Measurements from ENCODE around the gene CSNK2A3. TPM values are rescaled to one million over a fixed set of nuclear protein-coding genes. Genes with fewer than 3 reads are reported as not detected.

Gene CSNK2A3
- total RNA-seq, 2 donors from 2014 or later: 2.1 to 2.6 TPM

- DNase-seq (ENCODE audit: low spot score): peak; percentile 90
- intact Hi-C loops (cut with DNase I): no loop called here
Measured at GRCh38 chr11:11347592-11347991, 5.5 kb downstream of the CSNK2A3 start.

GRCh38 chr11:11346303-11346702 is 6.7 kb downstream of the CSNK2A3 start:
- DNase-seq (ENCODE audit: low spot score): no peak
- intact Hi-C loops (cut with DNase I): no loop called here

- intact Hi-C loops (cut with DNase I): no loop called here
Measured at GRCh38 chr11:11345099-11345498, 8.0 kb downstream of the CSNK2A3 start.

GRCh38 chr11:11344045-11344444 is 9.0 kb downstream of the CSNK2A3 start:
- intact Hi-C loops (cut with DNase I): no loop called here
- DNase-seq (ENCODE audit: low spot score): no peak

More at GRCh38 chr11:11345099-11345498, 8.0 kb downstream of the CSNK2A3 start:
- DNase-seq (ENCODE audit: low spot score): no peak

- intact Hi-C loops (cut with DNase I): no loop called here
- no peak for DNase-seq (ENCODE audit: low spot score)
Measured at GRCh38 chr11:11338304-11338703, 14.7 kb downstream of the CSNK2A3 start.

- no peak for DNase-seq (ENCODE audit: low spot score)
- intact Hi-C loops (cut with DNase I): no loop called here
Measured at GRCh38 chr11:11336664-11337063, 16.4 kb downstream of the CSNK2A3 start.

- intact Hi-C loops (cut with DNase I): no loop called here
Measured at GRCh38 chr11:11335043-11335442, 18.0 kb downstream of the CSNK2A3 start.

GRCh38 chr11:11334607-11335006 is 18.4 kb downstream of the CSNK2A3 start:
- no peak for DNase-seq (ENCODE audit: low spot score)
- intact Hi-C loops (cut with DNase I): no loop called here

More at GRCh38 chr11:11335043-11335442, 18.0 kb downstream of the CSNK2A3 start:
- no peak for DNase-seq (ENCODE audit: low spot score)

- intact Hi-C loops (cut with DNase I): no loop called here
- DNase-seq (ENCODE audit: low spot score): no peak
Measured at GRCh38 chr11:11332141-11332710, 20.8 kb downstream of the CSNK2A3 start.

GRCh38 chr11:11329062-11329806 is 23.8 kb downstream of the CSNK2A3 start:
- intact Hi-C loops (cut with DNase I): no loop called here
- no peak for DNase-seq (ENCODE audit: low spot score)

- no peak for DNase-seq (ENCODE audit: low spot score)
- intact Hi-C loops (cut with DNase I): no loop called here
Measured at GRCh38 chr11:11324090-11324489, 29.0 kb downstream of the CSNK2A3 start.

GRCh38 chr11:11322101-11322500 is 30.9 kb downstream of the CSNK2A3 start:
- intact Hi-C loops (cut with DNase I): loop anchor here in 1 of 2 donors (2.0 kb wide), 1 partner anchor 45 kb away; no protein-coding TSS in a partner anchor
- DNase-seq (ENCODE audit: low spot score): no peak

- no peak for DNase-seq (ENCODE audit: low spot score)
- intact Hi-C loops (cut with DNase I): no loop called here
Measured at GRCh38 chr11:11320825-11321224, 32.2 kb downstream of the CSNK2A3 start.

GRCh38 chr11:11318961-11319360 is 34.1 kb downstream of the CSNK2A3 start:
- intact Hi-C loops (cut with DNase I): no loop called here
- no peak for DNase-seq (ENCODE audit: low spot score)

- intact Hi-C loops (cut with DNase I): no loop called here
- no peak for DNase-seq (ENCODE audit: low spot score)
Measured at GRCh38 chr11:11318461-11318860, 34.6 kb downstream of the CSNK2A3 start.

- DNase-seq (ENCODE audit: low spot score): no peak
- intact Hi-C loops (cut with DNase I): no loop called here
Measured at GRCh38 chr11:11316651-11317230, 36.3 kb downstream of the CSNK2A3 start.

- intact Hi-C loops (cut with DNase I): no loop called here
- no peak for DNase-seq (ENCODE audit: low spot score)
Measured at GRCh38 chr11:11313902-11314692, 39.0 kb downstream of the CSNK2A3 start.

GRCh38 chr11:11313426-11313825 is 39.6 kb downstream of the CSNK2A3 start:
- intact Hi-C loops (cut with DNase I): no loop called here
- DNase-seq (ENCODE audit: low spot score): no peak

- intact Hi-C loops (cut with DNase I): no loop called here
- no peak for DNase-seq (ENCODE audit: low spot score)
Measured at GRCh38 chr11:11312738-11313137, 40.3 kb downstream of the CSNK2A3 start.

- no peak for DNase-seq (ENCODE audit: low spot score)
- intact Hi-C loops (cut with DNase I): no loop called here
Measured at GRCh38 chr11:11311169-11311568, 41.9 kb downstream of the CSNK2A3 start.

Data from posterior vena cava (tissue), 2 donors.